ENCODE results near the gene ZC3HAV1L. TPM values are rescaled to one million over a fixed set of nuclear protein-coding genes. Genes with fewer than 3 reads are reported as not detected.

Gene ZC3HAV1L
- total and polyA plus RNA-seq, 10 of the 15 experiments (the other 5 are each of a cell fraction or from before 2014, with no cell fraction given) = 0.09 to 16.3 (median 4.9) TPM

DNA sequence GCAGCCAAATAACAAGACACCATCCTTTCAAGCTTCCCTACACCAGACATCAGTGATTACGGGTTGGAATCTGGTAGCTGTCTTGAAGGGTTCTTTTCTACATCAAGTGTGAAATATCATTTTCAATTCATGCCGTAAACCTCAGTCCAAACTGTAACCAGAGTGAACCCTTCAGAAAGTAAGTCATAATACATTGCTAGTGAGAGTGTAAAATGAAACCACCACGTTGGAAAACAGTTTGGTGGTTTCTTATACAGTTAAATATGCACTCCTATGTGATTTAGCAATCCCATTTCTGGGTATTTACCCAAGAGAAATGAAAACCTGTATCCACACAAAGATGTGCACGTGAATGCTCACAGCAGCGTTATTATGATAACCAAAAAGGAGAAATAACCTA, 25.6 kb upstream of the ZC3HAV1L start:
- CTCF ChIA-PET = interaction anchor here (1.0 to 2.0 kb wide), 3 partner anchors 14 to 175 kb away, joined by 4 to 8 read pairs (median 7); no protein-coding TSS in a partner anchor
- BruUV-seq (replicated peaks) = no TSS peak
- SMC1A ChIA-PET (ENCODE audit: uncharacterized antibody, unreplicated experiment) = interaction anchor here (1.3 kb wide), 1 partner anchor 12 kb away, joined by 5 read pairs; no protein-coding TSS in a partner anchor
- Histone ChIP-seq H3K27ac (ENCODE audit: control insufficient read depth, insufficient read depth) (no peak overlapping the region), H2AFZ (ENCODE audit: control insufficient read depth, low read depth, low read length) (no peak overlapping the region), H3K4me1 (ENCODE audit: control insufficient read depth, insufficient read depth, low read length) (no peaks in the 10 kb centered on the region), H3K9ac (ENCODE audit: control insufficient read depth, insufficient read depth, low read length) (no peak overlapping the region), H3K9me3 (replicated peaks; ENCODE audit: control insufficient read depth, insufficient read depth, low read length) (no peaks in the 10 kb centered on the region), H4K20me1 (ENCODE audit: control insufficient read depth, insufficient read depth) (no peaks in the 10 kb centered on the region; the same call in none of the 2 replicates), H3K36me3 (ENCODE audit: control insufficient read depth in 2 of 2, insufficient read depth in 2 of 2, low read length in 1 of 2) (peaks cover 13 to 35% of the 10 kb centered on the region in 2 experiments), H3K4me2 (ENCODE audit: control insufficient read depth, insufficient read depth) (no peak overlapping the region), H3K4me3 (no peak overlapping the region), H3K79me2 (ENCODE audit: control insufficient read depth, insufficient read depth, low read length) (no peaks in the 10 kb centered on the region), H3K27me3 (replicated peaks in 1 of 2; ENCODE audit: control insufficient read depth in 2 of 2, insufficient read depth in 2 of 2, low read length in 1 of 2) (no peaks in the 10 kb centered on the region)
- POLR2A ChIA-PET = no interaction called here
- no peak for TF ChIP-seq CBX3 (IDR thresholded peaks at IDR 0.05; ENCODE audit: borderline replicate concordance, low read depth)
- TF ChIP-seq ETV6 (conservative IDR thresholded peaks at IDR 0.05 in 1 of 2, IDR thresholded peaks at IDR 0.05 in 1 of 2; ENCODE audit: borderline replicate concordance in 1 of 2, low read depth in 1 of 2) = no peak
- no peak for TF ChIP-seq STAT1 (conservative IDR thresholded peaks at IDR 0.05)
- TF ChIP-seq NBN (IDR thresholded peaks at IDR 0.05) = no peak
- TF ChIP-seq POLR2AphosphoS5 (IDR thresholded peaks at IDR 0.05; ENCODE audit: low read length) = no peak
- no peak for TF ChIP-seq SP1 (IDR thresholded peaks at IDR 0.05; ENCODE audit: low read depth, low read length)
- no peak for TF ChIP-seq TCF3 (IDR thresholded peaks at IDR 0.05; ENCODE audit: borderline replicate concordance, insufficient read depth, low read depth, low read length)
- no peak for TF ChIP-seq IKZF1 (conservative IDR thresholded peaks at IDR 0.05)
- no peak for TF ChIP-seq IKZF2 (IDR thresholded peaks at IDR 0.05)
- no peak for TF ChIP-seq EGR1 (IDR thresholded peaks at IDR 0.05; ENCODE audit: borderline replicate concordance in 1 of 2, low read depth in 2 of 2, low read length in 2 of 2)
- TF ChIP-seq POLR2A (IDR thresholded peaks at IDR 0.05; ENCODE audit: low read depth, low read length) = no peak
- TF ChIP-seq MTA2 (IDR thresholded peaks at IDR 0.05; ENCODE audit: low read depth) = no peak
- WGBS (ENCODE audit: insufficient coverage, insufficient replicate concordance, low lambda C conversion rate, missing lambda C conversion rate) = 75% methylated on average over 5 of the region's 5 CpGs
- in situ Hi-C loops (cut with MboI) (no loop called here), intact Hi-C loops (cut with micrococcal nuclease; ENCODE audit: unreplicated experiment) (no loop called here)
- DNase-seq (ENCODE audit: low read depth, low spot score) (no peak), ATAC-seq (no peak), FAIRE-seq (peak; percentile 35)
- RAD21 ChIA-PET (ENCODE audit: unreplicated experiment) = no interaction called here
